Daoy (cell line): ENCODE results near the gene CMIP. TPM values are rescaled to one million over a fixed set of nuclear protein-coding genes. Genes with fewer than 3 reads are reported as not detected.
A peak's percentile ranks its signal among the peaks of the same experiment; 100 is the strongest.

Experiments
- DNase-seq: peaks from one replicate; pipeline ENCODE4 v3.0.0-alpha.2; 2015; ENCODE audit warnings: low read depth
- total RNA-seq: library from RNA; depleted of rRNA; stranded (reverse); fragments of >200 nt; shearing (Covaris generic); gene quantifications from 2 replicates; pipeline ENCODE4 v1.2.3, GENCODE V29; 2014

The CMIP gene
- total RNA-seq, 1 experiment from 2014 or later, result 5.6 TPM

DNA sequence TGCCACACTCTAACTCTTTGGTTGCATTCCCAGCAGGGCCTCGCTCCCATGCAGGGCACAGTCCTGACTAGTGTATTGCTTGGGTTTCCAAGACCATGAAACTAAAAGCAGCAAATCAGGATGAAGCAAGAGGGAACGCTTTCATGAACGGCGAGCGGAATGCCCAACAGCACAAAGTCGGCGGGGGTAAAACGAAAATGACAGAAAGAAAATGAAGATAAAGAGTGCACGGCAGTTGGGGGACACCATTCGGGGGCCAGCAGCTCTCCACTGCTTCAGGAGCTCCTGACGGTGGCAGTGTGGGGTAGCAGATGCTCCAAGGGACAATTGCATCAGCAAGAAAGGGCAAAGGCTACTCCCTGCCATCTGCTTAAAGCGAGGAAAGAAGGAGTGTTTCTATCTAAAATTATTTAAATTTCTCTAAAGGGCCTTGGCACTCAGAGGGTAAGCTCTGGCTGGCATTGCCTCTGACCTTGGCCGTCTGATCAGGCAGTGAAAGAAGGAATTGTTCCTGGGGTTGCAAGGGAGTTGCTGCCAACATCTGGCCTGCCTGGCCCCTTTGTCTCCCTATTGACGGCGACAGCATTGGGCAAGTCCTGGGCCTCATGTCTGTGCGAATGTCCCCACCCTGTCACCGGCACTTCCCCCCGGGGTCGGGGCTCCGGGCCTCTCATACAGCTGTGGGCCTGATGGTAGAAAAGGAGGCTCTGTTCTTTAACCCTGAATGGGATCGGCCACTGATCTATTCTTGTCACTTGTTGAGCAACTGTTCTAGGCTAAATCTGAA, 138.2 kb downstream of the CMIP start:
- no peak for DNase-seq

DNA sequence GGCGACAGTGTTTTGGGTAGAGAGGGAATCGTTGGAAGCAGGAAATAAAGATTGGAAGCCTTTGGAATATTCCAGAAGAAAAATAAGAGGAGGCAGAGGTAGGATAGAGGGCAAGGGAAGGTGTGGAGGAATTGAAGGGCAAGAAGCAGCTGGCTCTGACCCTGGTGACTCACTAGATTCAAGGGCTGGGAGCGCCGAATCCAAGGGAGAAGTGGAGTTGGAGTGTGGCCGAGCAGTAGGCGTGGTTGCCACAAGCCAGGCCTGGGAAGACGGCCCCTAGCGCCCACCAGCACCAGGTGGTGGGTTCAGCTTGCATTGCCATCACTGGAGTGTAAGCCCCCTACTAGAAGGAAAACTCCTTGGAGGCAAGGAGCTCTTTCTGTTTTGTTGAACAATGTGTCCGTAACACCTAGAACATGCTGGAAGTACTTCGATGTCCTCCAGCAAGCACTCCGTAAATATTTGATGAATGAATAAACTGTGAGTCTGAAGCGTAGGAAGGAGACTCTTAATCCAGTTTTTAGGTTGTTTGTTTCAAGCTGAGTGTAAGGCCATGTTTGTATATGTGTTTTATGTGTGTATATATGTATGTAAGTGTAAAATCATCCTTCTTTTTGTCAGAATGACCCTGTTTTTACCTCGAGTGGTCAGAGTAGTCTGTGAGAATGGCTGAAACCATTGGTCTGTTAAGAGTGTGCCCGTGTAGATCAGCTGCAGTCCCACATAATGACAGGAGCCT, 139.5 kb downstream of the CMIP start:
- peak; percentile 83 for DNase-seq

DNA sequence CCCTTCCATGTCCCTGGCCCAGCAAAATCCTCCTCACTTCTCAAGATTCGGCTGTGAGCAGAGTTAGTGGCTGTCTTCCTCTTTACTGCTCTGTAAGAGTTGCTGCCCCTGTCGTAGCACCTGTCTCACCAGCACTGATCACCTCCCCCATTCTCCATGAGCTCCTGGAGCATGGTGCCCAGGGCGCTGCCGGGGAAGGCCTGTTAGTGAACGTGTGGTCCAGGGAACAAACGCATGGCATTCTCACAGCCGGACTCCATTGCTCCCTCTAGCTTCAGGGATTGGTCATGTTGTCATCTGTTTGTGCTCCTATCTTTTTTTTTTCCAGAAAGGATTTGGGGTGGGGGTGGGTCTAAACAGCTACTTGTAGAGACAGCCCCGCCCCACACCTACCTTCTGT, 141.2 kb downstream of the CMIP start:
- peak; percentile 43 for DNase-seq

DNA sequence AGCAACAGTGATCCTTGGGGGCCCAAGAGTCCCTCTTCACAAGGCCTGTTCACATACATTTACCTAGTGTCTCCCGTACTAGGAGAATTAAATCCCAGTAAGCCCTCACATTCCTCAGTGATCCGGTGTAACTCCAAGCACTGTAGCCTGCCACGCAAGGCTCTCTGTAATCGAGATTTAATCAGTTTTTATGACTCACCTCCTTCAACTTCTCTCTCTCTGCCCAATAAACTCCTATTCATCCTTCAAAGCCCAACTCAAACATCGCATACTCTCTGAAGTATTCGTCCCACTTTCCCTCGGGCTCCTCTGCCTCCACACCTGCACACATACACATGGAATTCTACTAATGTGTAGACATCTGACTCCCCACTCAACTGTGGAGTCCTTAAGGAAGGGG, 141.8 kb downstream of the CMIP start:
- DNase-seq, result peak; percentile 83

DNA sequence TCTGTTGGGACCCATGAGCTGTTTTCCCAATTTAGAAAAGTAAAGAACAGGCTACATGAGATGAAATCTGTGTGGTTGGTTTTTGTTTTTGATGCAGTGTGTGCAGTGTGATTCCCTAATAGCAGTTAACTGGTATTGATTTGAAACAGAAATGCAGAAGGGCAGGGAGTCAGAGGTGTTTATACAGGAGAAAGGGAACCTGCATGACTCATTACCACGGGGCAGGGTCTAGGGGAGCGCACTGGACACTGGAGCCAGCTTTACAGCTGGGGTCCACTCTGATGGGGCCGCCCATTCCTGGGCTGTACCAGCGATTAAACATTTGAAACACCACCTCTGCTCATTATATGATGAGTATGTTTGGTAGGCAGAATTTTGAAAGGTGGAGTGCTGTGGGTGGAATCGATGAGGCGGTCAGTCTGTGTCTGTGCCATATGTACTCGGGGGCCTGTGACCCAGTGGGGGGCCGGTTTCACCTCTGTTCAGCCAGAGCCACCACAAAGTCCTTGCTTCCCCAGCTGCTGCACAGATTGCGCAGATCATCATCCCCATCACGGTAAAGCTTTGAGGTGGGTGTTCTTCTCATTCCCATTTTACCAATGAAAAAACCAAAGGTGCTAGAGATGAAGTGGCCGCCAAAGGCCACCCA, 142.5 kb downstream of the CMIP start:
- DNase-seq, result no peak

DNA sequence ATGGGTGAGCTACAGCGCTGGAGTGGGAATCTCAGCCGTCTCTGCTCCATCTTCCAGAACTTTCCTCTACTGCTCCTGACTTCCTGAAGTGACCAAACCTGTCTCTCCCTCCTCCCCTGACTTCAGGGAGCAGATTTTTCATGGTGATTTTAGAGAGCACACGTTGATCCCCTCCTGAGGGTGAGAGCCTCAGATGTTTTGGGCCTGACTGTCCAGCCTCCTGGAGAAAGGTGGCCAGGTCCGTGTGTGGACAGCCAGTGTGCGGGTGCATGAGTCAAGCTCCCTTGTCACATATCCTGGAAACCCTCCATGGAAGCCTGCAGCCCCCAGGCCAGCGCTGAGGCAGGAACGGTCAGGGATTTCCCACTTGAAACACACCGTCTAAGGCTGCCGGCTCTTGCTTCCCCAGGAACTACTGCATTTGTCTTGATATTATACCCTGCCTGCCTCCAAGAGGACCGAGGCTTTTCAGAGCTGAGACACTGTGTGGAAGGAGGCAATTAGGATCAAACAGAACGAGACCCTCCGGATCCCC, 143.1 kb downstream of the CMIP start:
- DNase-seq, result no peak

DNA sequence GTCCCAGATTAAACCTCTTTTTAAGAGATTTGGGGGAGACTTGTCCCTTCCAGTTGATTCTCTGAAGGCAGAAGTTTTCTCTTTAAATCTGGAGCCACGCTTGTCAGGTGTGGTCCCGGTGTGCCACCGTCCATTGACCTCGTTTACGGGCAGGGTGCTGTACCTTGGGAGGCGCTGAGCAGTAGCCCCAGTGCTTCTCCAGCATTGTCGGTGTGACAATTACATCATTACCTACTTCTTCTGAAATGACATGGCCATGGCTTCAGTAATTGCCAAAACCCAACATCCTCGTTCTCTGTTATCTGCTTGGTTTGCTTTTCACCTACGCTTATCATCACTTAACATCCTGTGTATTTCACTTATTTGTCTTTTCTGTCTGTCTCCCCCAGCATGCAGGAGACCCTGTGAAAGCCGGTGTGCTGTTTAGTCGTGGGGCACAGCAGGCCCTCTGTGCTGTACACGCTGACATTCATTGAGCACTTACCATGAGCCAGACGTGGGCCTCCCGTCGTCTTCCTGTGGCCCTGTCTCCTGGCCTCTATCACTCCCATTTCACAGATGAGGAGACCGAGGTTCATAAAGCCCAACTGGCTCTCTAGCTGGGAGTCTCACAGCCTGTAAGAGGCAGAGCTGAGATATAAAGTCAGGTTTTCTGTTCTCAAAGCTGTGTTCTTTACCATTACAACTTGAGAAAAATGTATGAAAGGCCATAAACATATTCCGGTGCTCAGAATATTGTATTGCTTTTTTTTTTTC, 143.9 kb downstream of the CMIP start:
- DNase-seq, result no peak

DNA sequence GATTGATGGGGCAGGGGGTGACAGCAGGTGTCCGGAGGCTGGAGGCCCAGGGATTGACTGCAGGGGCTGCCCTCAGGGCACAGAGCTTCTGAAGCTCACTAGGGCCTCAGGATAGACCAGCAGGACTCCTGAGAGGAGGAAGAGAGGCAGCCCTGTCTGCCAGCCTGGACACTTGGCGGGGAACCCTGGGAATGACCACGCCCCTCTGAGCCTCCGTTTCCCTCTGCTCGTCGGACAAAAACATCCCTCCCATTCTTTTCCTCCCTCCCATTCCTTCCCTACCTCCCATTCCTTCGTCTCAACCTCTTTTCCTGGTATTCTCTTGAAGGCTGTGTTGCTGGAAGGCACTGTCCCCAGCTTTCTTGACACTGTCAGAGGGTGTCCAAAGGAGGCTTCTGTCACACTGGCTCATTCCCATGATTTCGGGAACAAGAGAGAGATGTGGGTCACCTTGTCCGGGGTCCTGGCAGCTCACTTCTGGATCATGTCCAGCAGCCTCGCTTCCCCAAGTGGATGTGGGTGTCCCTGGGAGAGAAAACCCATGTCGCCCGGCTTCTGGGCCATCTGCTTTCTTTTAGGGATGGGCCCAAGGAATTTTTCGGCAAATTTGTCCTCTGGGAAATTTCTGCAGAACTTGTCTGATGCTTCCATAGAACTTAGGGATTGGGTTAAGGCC, 145.5 kb downstream of the CMIP start:
- no peak for DNase-seq

DNA sequence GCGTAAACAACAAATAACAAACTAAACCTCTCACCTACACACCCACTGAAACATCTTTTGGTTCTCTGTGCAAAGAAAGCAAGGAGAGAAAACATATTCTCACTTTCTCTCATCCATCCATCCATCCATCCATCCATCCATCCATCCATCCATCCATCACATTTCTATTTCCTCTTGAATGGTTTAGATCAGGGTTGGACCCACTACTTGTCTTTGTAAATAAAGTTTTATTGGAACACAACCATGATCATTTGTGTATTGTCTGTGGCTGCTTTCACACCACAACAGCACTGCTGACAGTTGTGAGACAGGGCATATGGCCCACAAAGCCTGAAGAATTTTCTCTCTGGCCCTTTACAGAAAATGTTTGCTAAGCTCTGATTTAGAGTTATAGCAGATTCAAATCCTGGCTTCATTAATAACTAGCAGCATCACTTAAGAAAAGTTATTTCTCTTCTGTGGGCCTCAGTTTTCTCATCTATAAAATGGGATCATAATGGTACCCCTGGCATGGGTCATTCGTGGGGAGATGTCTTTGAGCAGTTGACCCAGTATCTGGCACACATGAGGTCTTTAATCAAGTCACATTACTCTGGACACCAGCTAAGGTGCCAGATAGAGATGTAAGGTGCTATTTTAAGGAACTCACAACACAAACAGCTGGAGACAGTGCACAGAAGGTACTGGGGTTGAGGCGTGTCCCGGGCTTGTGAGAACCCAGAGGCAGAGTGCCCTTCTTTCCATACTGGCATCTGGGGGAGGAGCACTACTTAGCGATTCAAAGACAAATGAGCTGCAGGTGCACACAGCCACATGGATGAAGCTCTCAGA, 146.3 kb downstream of the CMIP start:
- no peak for DNase-seq

DNA sequence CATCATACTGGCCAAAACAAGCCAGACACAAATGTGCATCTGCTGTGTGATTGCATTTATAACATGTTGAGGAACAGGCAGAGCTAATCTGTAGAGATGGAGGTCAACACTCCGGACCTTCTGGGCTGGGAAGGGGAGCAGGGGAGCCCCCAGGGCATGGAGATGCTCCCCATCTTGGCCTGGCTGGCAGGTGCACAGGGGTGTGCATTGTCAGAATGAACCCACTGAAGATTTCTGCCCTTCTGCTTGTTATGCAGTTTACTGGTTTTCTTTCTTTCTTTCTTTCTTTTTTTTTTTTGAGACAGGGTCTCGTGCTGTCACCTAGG, 146.9 kb downstream of the CMIP start:
- DNase-seq, result no peak

DNA sequence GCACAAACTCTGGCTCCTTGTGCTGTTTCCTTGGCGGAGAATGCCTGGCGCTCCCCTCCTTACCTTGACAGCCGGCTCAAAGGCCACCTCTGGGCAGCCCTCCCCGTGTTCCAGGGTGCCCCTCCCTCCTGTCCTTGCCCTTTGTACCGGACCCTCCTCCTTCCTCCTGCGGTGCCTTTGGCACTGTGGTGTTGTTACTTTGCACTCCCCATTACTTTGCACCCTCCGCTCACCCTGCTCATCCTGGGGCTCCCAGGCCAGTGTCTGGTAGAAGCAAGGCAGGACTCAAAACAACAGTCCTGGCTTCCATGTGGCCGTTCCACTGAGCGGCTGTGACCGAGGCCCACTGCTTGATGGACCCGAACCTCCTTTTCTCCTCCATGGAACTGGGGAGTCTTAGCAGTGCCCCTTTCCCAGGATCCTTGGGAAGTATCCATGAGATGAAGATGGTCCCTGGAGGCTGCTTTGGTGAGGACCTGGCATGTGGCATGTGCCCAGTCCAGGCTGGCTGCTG, 147.8 kb downstream of the CMIP start:
- no peak for DNase-seq

DNA sequence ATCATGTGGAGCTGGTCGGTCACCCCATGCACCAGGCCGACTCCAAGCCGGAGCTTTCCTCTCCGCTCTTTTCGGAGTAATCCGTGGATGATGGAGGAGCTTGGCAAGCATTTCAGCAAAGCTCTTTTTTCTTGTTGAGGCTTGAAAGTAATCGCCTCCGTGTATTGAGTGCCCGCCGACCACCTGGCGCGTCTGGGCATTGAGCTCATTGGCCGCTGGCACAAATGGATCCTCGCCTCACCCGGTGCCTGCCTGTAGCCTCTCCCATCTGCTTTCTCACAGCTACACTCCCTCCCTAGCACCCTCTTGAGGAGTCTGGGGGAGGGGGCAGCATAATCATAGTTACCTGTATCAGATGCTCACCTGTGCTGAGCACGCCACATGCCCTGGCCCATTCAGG, 148.9 kb downstream of the CMIP start:
- no peak for DNase-seq

DNA sequence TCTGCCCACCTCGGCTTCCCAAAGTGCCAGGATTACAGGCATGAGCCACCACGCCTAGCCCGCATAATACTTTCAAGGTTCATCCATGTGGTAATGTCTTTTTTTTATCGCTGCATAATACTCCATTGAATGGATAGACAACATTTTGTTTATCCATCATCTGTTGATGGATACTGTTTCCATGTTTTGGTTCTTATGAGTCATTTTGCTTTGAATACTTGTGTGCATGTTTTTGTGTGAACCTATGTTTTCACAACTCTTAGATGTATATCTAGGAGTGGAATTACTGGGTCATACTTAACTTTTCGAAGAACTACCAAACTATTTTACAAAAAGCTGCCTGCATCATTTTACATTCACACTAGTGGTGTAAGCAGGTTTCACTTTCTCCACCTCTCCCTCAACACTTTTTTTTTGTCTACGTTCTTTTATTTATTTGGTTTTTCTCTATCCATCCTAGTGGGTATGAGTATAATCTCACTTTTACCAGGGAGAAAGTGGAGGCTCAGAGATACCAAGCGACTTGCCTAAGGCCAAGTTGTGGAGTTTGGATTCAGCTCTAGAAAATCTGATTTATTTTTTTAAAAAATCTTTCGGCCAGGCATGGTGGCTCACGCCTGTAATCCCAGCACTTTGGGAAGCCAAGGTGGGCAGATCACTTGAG, 151.2 kb downstream of the CMIP start:
- no peak for DNase-seq

DNA sequence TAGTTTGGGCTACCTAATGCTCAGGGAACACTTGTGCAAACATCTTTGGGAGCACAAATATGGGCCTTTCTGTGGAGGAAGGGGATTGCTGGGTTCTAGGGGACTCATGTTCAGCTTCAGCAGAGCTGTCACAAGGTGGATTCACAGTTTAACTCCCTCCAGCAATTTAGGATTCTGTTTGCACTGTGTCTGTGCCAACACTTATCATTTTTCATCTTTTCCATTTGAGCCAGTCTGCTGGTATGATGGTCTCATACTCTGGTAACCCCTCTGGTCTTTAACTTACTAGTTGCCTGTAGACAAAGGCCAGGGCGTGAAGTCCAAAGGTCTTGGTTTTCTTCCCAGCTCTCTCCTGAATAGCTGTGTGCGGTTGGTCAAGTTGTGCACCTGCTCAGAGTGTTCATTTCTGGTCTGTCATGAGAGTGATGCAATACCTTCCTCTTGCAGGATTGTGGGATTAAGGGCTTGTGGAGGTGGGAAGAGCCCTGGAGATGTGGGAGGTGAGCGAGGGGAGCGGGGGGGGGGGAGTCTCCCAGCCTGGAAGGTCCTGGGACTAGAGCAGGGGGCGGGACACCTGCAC, 152.6 kb downstream of the CMIP start:
- no peak for DNase-seq

DNA sequence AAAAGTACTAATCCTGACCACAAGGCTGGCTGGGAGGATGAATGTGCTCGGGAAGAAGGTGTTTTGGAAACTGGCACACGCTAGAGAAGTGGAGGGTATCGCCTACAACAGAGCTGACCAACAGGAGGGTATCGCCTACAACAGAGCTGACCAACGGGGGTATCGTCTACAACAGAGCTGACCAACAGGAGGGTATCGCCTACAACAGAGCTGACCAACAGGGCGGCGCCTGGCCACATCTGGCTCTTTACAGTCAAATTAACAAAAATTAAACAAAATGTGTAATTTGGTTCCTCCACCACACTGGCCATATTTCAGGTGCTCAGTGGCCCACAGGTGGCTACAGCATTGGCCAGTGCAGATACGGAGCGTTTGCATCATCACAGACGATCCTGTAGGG, 153.5 kb downstream of the CMIP start:
- DNase-seq, result no peak

DNA sequence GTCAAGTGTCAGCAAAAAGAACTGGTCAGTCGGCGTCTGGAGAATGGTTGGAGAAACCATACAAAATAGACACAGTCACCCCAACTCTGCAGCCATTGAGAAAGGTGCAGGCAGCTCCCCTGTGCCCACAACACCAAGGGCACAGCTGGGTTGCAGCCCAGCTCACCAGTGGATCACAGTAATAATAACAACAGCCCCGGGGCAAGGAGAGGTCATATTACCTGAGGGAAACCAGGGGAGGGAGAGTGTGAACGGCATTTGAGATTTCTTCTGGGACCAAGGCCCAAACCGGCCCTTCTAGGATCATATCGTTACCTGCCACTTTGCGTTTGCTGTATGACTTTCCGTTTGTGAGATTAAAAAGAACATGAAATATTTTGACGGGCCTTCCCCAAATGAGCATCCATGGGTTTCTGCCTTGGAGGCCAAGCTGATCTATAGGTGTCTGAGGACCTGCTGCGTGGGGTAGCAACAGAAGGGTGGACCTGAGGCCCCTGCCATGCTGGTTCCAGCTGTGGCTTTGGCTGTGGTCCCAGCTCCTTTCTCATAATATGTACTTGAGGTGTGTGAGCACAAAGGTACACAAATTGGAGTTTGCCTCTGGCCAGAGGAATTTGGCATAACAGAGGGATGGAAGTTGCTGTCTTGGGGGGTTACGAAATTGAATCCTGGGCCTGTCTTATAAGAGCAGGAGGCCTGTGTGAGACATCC, 154.6 kb downstream of the CMIP start:
- peak; percentile 23 for DNase-seq

DNA sequence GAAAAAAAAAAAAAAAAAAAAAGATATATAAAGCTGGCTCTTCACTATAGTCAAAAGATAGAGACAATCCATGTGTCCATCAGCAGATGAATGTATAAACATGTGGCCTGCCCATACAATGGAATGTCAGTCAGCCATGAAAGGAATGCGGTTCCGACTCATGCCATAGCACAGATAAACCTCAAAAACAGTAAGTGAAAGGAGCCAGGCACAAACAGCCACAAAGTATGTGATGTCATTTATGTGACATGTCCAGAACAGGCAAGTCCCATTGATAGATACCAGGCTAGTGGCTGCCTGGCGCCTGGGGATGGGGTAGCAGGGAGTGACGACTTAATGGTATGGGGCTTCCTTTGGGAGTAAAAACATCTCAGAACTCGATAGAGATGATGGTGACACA, 155.7 kb downstream of the CMIP start:
- peak; percentile 80 for DNase-seq

DNA sequence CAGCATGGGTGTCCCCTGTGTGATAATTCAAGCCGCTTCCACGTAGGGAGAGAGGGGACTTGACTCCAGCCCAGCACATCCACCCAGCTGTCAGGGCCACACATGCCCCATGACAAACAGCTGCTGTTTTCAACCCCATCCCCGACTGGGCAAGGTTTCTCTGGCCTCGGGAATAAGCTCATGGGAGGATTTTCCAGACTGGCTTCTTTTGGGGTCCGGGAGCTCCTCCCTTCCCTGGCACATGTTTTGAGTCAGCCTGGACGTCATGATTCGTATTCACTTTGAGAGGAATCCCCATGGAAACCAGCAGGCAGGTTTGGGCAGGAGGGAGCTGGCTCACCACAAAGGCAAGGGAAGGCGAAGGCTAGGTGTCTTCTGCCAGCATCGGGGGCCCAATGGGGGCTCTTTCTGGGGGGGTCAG, 156.4 kb downstream of the CMIP start:
- peak; percentile 52 for DNase-seq
